Ammon's horn (tissue), 1 donor: ENCODE data around the gene TMEM222.
"Not testable (repeated sequence)": the region's sequence is repeated elsewhere in the genome, so short reads cannot be mapped to it uniquely, and the experiment has no call there.

ENCODE experiments used
- DNase-seq: peaks from one replicate; pipeline ENCODE4 v3.0.0-alpha.2; 2016; ENCODE audit warnings: low spot score

Gene TMEM222

GRCh38 chr1:27380766-27381733 lies 59.1 kb downstream of the TMEM222 start:
- DNase-seq = no peak

- DNase-seq = no peak
Observed at GRCh38 chr1:27381969-27382762, 60.2 kb downstream of the TMEM222 start.

GRCh38 chr1:27383039-27383605 lies 61.2 kb downstream of the TMEM222 start, which contains the start of gene CD164L2:
TSS of gene CD164L2 (minus strand) at chr1:27383333. CDS start at chr1:27383239, 94 bp downstream.
- no peak for DNase-seq

GRCh38 chr1:27383661-27384060 lies 61.7 kb downstream of the TMEM222 start:
- no peak for DNase-seq

GRCh38 chr1:27384797-27385196 lies 62.8 kb downstream of the TMEM222 start:
- DNase-seq = not testable (repeated sequence)
